Neural cell (in vitro differentiated cells): Measurements from ENCODE around the gene ARSI. TPM values are rescaled to one million over a fixed set of nuclear protein-coding genes. Genes with fewer than 3 reads are reported as not detected.

Experiments
- H2AFZ ChIP-seq: fragments of 200-600, 300-800 bp; sonication (generic), shearing (Covaris generic); 2 replicates; pipeline ENCODE4 v1.6.0; 2014; ENCODE audit warnings: low read depth, mild to moderate bottlenecking, antibody characterized with exemption, low read length, moderate library complexity
- H3F3A ChIP-seq: fragments of 200-600 bp; shearing (Covaris generic); 2 replicates; pipeline ENCODE4 v1.6.1; 2016; ENCODE audit warnings: mild to moderate bottlenecking, moderate library complexity, mixed read lengths, antibody characterized with exemption, low read length; ENCODE audit not compliant: insufficient read depth, poor library complexity, severe bottlenecking
- H3K27ac ChIP-seq: fragments of 200-600, 300-800 bp; sonication (generic), shearing (Covaris generic); 2 replicates; pipeline ENCODE4 v1.5.1; 2014; ENCODE audit warnings: mild to moderate bottlenecking, low read length, moderate library complexity
- H3K27me3 ChIP-seq: fragments of 300-800, 200-600 bp; sonication (generic), shearing (Covaris generic); 2 replicates; pipeline ENCODE4 v1.6.0; 2014; ENCODE audit warnings: mild to moderate bottlenecking, low read depth, low read length, moderate library complexity; ENCODE audit not compliant: insufficient read depth
- H3K36me3 ChIP-seq: fragments of 300-800, 200-600 bp; sonication (generic), shearing (Covaris generic); 2 replicates; pipeline ENCODE4 v1.5.1; 2014; ENCODE audit warnings: mild to moderate bottlenecking, antibody characterized with exemption, low read length, moderate library complexity; ENCODE audit not compliant: insufficient read depth
- H3K4me2 ChIP-seq: fragments of 300-800, 200-600 bp; sonication (generic), shearing (Covaris generic); 2 replicates; pipeline ENCODE4 v1.6.0; 2014; ENCODE audit warnings: mild to moderate bottlenecking, low read length
- H3K4me3 ChIP-seq: fragments of 300-800, 200-600 bp; sonication (generic), shearing (Covaris generic); 2 replicates; pipeline ENCODE4 v1.5.1; 2014; ENCODE audit warnings: mild to moderate bottlenecking, low read length, moderate library complexity
- H3K79me2 ChIP-seq: fragments of 200-600 bp; shearing (Covaris generic); replicated peaks from 2 replicates; pipeline ENCODE4 v1.6.0; 2014; ENCODE audit warnings: mild to moderate bottlenecking, low read length, moderate library complexity; ENCODE audit not compliant: insufficient read depth
- H3K9ac ChIP-seq: fragments of 300-800, 200-600 bp; sonication (generic), shearing (Covaris generic); 2 replicates; pipeline ENCODE4 v1.6.1; 2016; ENCODE audit warnings: mild to moderate bottlenecking, low read length, mixed read lengths
- H3K9me2 ChIP-seq: fragments of 200-600 bp; shearing (Covaris generic); 2 replicates; pipeline ENCODE4 v1.6.1; 2016; ENCODE audit warnings: mild to moderate bottlenecking, low read length, mixed read lengths; ENCODE audit not compliant: insufficient read depth
- H3K9me3 ChIP-seq: fragments of 200-600, 300-800 bp; sonication (generic), shearing (Covaris generic); 2 replicates; pipeline ENCODE4 v1.6.1; 2016; ENCODE audit warnings: mild to moderate bottlenecking, mixed run types, low read length, moderate library complexity, mixed read lengths
- H4K20me1 ChIP-seq: fragments of 200-600 bp; shearing (Covaris generic); 2 replicates; pipeline ENCODE4 v1.6.1; 2016; ENCODE audit warnings: mild to moderate bottlenecking, mixed run types; ENCODE audit not compliant: insufficient read depth
- CTCF ChIP-seq: fragments of 450-650 bp; IDR thresholded peaks from 2 replicates; pipeline ENCODE4 v1.5.1; 2014; ENCODE audit warnings: antibody characterized with exemption, mild to moderate bottlenecking, moderate library complexity; ENCODE audit not compliant: poor library complexity, severe bottlenecking
- EP300 ChIP-seq: fragments of 450-650 bp; conservative IDR thresholded peaks from 2 replicates; pipeline ENCODE4 v1.6.1; 2014; ENCODE audit warnings: antibody characterized with exemption, mild to moderate bottlenecking, moderate library complexity; ENCODE audit not compliant: poor library complexity, severe bottlenecking
- EZH2 ChIP-seq: fragments of 200-600, 300-800 bp; shearing (Covaris generic), sonication (generic); IDR thresholded peaks from 2 replicates; pipeline ENCODE4 v1.6.1; 2014; ENCODE audit warnings: antibody characterized with exemption, low read length, borderline replicate concordance, mild to moderate bottlenecking; ENCODE audit not compliant: insufficient read depth, poor library complexity, severe bottlenecking
- MXI1 ChIP-seq: fragments of 450-650 bp; conservative IDR thresholded peaks from 2 replicates; pipeline ENCODE4 v1.6.1; 2014; ENCODE audit warnings: antibody characterized with exemption, mild to moderate bottlenecking; ENCODE audit not compliant: poor library complexity, severe bottlenecking
- POLR2AphosphoS5 ChIP-seq: IDR thresholded peaks from 2 replicates; pipeline ENCODE4 v1.6.1; 2012
- RAD21 ChIP-seq: fragments of 450-650 bp; conservative IDR thresholded peaks from 2 replicates; pipeline ENCODE4 v1.6.1; 2014; ENCODE audit warnings: antibody characterized with exemption, mild to moderate bottlenecking, moderate library complexity
- REST ChIP-seq: IDR thresholded peaks from 2 replicates; pipeline ENCODE4 v1.6.1; 2012; ENCODE audit warnings: borderline replicate concordance
- SMC3 ChIP-seq: fragments of 450-650 bp; conservative IDR thresholded peaks from 2 replicates; pipeline ENCODE4 v1.6.1; 2014; ENCODE audit warnings: antibody characterized with exemption, mild to moderate bottlenecking, moderate library complexity; ENCODE audit not compliant: poor library complexity
- TAF1 ChIP-seq: IDR thresholded peaks from 2 replicates; pipeline ENCODE4 v1.6.1; 2012; ENCODE audit warnings: low read depth
- polyA plus RNA-seq: library from polyadenylated mRNA; depleted of rRNA; stranded (reverse); fragments of >200 nt; gene quantifications from 2 replicates; pipeline ENCODE4 v1.2.3, GENCODE V29; 2014

Gene ARSI
- polyA plus RNA-seq, 1 donor from 2014 or later: not detected

DNA sequence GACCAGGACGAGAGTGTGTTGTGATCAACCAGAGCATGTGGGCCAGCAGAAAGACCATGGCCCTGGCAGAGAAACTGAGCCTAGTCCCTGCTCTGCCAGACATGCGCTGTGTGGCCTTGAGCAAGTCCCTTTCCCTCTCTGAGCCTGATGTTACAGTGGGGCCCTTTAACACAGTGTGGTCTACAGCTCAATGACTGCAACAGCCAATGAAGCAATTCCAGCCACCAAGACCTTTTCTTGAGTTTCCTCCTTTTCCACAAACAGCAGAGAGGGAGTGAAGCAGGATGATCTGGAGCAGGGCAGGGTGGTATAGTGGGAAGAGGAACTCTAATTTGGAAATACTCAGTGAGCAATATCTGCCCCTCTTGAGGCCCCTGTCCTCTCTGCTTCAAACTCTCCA, 25.8 kb upstream of the ARSI start:
- Histone ChIP-seq H3K9me3 (no peaks in the 10 kb centered on the region), H3K4me2 (no peak overlapping the region), H3K36me3 (no peaks in the 10 kb centered on the region), H3F3A (no peaks in the 10 kb centered on the region), H4K20me1 (no peaks in the 10 kb centered on the region), H3K27ac (no peak overlapping the region), H3K27me3 (no peaks in the 10 kb centered on the region), H3K9ac (no peak overlapping the region), H3K4me3 (no peak overlapping the region), H2AFZ (no peak overlapping the region), H3K9me2 (no peaks in the 10 kb centered on the region), H3K79me2 (no peaks in the 10 kb centered on the region)
- TF ChIP-seq RAD21: no peak
- no peak for TF ChIP-seq REST
- TF ChIP-seq CTCF: no peak
- no peak for TF ChIP-seq TAF1
- no peak for TF ChIP-seq POLR2AphosphoS5
- no peak for TF ChIP-seq EZH2
- TF ChIP-seq MXI1: no peak
- TF ChIP-seq EP300: no peak
- no peak for TF ChIP-seq SMC3

DNA sequence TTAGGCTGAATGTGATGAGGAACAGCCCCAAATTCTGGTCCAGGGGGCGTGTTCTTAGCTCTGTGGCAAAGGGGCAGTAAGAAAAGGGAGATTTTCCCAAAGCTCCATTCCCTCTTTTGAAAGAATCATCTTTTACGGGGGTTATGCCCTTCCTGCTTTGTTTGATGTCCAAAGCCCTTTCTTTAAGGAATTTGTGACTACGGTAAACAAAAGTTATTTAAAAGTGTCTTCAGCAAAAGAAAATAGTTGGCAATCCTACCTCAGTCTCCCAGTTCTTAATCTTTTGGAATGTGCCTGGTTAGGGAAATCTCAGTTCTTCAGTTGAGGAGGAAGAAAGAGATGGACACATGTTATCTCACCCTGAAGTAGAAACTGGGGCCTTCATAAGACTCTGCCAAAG, 24.4 kb upstream of the ARSI start:
- Histone ChIP-seq H3K27ac (no peak overlapping the region), H3K4me2 (no peak overlapping the region), H3K4me3 (no peak overlapping the region), H2AFZ (no peak overlapping the region), H3F3A (no peaks in the 10 kb centered on the region), H3K9me3 (no peaks in the 10 kb centered on the region), H3K36me3 (no peaks in the 10 kb centered on the region), H3K9ac (no peak overlapping the region), H4K20me1 (no peaks in the 10 kb centered on the region), H3K27me3 (no peaks in the 10 kb centered on the region), H3K9me2 (no peaks in the 10 kb centered on the region), H3K79me2 (no peaks in the 10 kb centered on the region)
- no peak for TF ChIP-seq SMC3
- TF ChIP-seq RAD21: no peak
- no peak for TF ChIP-seq CTCF
- TF ChIP-seq EZH2: no peak
- no peak for TF ChIP-seq TAF1
- TF ChIP-seq EP300: no peak
- TF ChIP-seq POLR2AphosphoS5: no peak
- TF ChIP-seq REST: no peak
- TF ChIP-seq MXI1: no peak
